Loucy (cell line): ENCODE results near the gene CFAP20DC.

ENCODE experiments used
- CTCF ChIP-seq: fragments of 200-600 bp; sonication (generic); conservative IDR thresholded peaks from 2 replicates; pipeline ENCODE4 v1.5.1; 2014; ENCODE audit warnings: mild to moderate bottlenecking, antibody characterized with exemption, low read length
- EZH2phosphoT487 ChIP-seq: fragments of 200-600 bp; IDR thresholded peaks from 2 replicates; pipeline ENCODE4 v1.6.1; 2018; ENCODE audit warnings: antibody characterized with exemption, mild to moderate bottlenecking, moderate library complexity, borderline replicate concordance

GRCh38 chr3:58874795-58875194, 175.0 kb downstream of the CFAP20DC start:
- TF ChIP-seq CTCF (no peak), EZH2phosphoT487 (no peak)
